Activated naive CD8-positive, alpha-beta T cell treated with anti-CD3 and anti-CD28 coated beads, Interleukin-2, amount 50 U/mL, for 16 hours (primary cell): ENCODE results near the gene GAB2.

Experiments used
- DNase-seq: peaks from one replicate; pipeline ENCODE4 v3.0.0-alpha.2; 2020; ENCODE audit warnings: low read depth, low spot score

GAB2 gene

DNA sequence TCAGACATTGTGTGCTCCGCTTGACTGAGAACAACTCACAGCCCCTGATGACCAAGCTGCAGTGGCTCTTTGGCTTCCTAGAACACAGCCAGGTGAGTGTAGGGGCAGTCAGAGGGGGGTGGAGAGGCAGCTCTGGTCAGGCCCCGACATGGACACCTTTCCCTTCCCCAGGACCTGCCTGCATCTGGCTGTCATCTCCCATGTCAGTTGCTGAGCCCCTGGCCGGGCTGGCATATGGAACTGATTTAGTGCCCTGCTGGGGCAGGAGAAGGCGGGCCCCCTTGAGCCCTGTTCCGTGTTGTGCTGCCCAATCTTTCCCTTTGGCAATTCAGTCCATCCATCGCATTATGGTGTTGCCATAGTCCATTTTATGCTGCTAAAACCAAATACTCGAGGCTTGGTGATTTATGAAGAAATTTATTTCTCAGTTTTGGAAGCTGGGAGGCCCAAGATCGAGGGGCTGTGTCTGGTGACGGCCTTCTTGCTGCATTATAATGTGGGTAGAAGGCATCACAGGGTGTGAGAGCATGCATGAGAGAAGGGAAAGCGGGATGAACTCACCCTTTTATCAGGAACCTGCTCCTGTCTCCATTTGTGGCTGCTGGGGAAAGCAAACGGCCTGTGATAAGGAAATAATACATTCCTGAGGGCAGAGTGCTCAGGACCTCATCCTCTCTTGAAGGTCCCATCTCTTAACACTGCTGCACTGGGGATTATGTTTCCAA, 209.9 kb downstream of the GAB2 start:
- no peak for DNase-seq

- DNase-seq: no peak
Observed at GRCh38 chr11:78205691-78206090, 211.9 kb downstream of the GAB2 start.

- no peak for DNase-seq
Observed at GRCh38 chr11:78205256-78205655, 212.4 kb downstream of the GAB2 start.

DNA sequence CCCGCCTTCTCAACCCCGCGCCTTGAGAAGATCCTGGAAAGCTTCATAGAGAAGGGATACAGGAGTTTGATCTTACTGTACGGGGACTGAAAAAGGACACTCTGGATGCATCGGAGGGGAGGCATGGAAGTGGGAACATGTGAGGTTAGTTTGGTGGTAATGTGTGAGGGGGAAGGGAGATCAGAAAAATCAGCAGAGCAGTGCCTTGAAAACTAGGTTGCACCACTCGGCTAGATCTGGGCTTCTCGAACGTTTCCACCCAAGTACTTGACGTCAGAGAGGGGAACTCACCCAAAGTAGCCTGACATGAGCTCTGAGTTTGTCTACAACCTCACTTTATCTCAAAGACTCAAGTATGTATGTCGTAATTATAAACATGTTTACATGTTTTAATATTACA, 214.4 kb downstream of the GAB2 start:
- no peak for DNase-seq

GRCh38 chr11:78202733-78203167, 214.9 kb downstream of the GAB2 start:
- no peak for DNase-seq

DNA sequence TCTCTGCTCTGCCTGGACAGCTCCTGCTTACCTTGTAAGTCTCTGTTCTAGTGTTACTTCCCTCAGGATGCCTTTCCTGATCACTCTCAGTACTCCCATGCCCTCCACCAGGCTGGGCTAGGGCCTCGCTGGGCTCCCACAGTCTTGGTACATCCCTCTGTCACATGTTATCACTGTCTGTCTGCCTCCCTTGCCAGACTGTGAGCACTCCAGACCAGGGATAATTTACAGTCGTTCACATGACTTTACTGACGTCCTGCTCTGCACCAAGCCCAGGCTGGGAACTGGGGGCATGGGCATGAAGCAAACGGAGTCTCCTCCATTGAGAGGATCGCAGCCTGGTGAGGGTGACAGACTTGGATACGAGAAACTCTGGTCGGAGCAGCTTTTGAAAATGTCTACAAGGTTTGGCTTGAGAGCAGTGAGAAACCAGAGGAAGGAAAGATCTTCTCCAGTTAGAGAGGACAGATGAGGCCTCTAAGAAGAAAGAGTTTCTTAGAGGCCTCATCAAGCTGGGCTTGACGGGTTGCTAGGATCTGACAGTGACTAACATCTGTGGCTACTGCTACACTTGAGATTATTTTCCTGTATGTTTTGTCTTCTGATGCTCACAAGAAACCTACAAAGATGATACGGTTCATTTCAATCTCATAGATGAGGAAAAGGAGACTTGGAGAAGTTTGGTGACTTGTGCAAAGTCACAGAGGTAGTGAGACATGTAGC, 216.4 kb downstream of the GAB2 start:
- no peak for DNase-seq

DNA sequence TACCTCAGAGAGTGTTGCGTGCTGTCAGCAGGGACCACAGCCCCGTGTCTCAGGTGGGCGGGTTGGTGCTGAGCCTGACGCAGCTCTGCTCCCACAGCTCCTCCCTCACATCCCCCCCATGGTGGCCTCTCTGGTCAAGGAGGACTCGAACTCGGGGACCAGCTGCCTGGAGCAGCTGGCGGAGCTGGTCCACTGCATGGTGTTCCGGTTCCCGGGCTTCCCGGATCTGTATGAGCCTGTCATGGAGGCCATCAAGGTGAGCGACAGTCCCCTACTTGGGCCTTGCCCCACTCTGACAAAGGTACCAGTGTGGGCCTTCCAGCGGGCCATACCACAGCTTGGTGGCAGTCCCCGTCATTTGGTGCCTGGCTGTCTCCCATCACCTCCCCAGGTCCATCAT, 217.1 kb downstream of the GAB2 start:
- DNase-seq: no peak

DNA sequence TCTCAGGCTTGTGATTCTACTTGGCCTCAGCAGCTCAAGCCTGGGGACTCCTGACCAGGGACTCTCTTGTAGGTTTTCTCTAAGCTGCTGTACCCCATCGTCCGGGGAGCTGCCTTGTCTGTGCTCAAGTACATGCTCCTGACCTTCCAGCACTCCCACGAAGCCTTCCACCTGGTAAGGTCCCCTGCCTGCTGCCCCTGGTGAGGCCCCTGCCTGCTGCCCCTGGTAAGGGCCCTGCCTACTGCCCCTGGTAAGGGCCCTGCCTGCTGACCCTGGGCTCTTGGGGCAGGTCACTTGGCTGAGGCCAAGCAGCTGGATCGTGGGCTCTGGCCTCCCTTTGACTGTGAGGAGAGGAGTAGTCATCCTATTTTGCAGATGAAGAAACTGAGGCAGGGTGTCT, 217.6 kb downstream of the GAB2 start:
- DNase-seq: no peak

DNA sequence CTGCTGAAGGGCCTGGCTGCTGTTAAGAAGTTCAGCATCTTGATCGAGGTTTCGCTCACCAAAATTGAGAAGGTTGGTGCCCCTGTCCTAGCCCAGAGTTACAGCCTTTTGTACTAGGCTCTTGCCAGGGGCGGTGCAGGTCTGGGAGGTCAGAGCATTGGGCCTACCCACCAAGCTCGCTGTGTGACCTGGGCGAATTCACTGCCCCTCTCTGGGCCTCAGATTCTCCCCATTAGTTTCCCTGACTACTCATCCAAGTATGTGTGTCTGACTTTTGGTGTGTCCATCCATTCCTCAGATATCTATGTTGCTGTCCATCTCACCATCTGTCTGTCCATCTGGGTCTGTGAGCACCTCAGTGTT, 218.0 kb downstream of the GAB2 start:
- no peak for DNase-seq

DNA sequence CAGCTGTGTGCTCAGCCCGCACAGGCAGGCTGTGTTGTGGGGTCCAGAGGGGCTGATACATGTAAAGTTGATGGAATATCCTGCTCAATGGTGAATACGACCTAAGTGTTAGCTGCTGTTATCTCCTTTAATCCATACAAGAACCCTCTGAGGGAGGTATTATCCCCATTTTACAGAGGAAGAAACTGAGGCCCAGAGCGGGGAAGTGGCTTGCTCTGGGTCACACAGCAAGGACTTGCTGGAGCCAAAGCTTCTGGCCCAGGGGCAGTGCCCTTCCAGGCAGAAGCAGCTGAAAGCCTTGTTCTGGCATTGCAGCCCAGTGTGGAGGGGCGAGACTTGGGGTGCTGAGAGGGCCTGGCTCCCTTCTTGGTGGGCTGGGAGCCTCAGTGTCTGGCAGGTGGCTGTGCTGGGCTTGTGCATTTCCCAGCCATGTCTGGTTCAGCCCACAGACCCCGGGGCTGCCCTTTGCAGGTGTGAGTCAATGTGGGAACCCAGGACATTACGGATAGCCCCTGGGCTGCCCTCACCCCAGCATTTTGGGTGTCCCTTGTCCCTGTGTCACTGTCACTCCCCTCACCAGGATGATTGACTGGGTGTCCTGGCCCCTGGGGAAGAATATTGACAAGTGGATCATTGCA, 218.5 kb downstream of the GAB2 start:
- DNase-seq: no peak

GRCh38 chr11:78197816-78198215, 219.8 kb downstream of the GAB2 start:
- no peak for DNase-seq

GRCh38 chr11:78196661-78197091, 220.9 kb downstream of the GAB2 start:
- DNase-seq: no peak

GRCh38 chr11:78195917-78196560, 221.6 kb downstream of the GAB2 start:
- DNase-seq: no peak

GRCh38 chr11:78194490-78194889, 223.1 kb downstream of the GAB2 start:
- DNase-seq: no peak

DNA sequence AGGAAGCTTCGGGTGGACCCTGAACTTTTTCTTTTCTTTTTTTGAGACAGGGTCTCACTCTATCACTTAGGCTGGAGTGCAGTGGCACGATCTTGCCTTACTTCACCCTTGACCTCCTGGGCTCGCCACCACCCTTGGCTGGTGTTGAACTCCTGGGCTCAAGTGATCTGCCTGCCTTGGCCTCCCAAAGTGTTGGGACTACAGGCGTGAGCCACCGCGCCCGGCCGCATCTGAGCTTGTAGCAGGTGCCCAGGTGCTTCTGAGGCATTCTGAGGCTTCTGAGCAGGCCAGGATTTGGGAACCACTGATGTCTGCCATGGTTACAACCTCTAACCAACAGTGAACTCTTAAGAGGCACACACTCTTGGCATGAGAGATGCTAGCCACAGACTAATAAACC, 223.8 kb downstream of the GAB2 start:
- DNase-seq: no peak

- DNase-seq: no peak
Observed at GRCh38 chr11:78192911-78193351, 224.7 kb downstream of the GAB2 start.

DNA sequence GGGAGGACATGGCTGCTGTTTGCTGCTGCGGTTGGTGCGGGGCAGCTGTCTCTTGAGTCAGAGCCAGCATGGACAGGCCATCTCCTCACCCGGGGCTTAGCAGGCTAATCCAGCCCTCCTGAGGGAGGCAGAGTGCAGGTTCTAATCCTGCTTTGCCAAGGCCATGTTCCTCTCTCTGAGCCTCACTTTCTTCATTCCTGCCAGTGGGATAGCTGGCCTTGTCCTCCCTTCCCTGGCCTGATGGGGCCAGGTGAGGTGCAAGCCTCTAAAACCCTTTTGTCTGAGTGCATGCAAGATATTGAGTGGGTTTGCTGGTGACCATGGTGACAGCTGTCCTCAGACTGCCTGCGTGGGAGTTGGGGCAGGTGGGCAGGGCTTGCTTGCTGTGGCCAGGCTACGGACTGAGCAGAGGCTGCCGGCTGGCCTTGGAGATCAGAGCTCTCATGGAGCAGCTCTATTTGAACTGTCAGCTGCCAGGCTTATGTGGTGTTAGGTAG, 225.3 kb downstream of the GAB2 start:
- no peak for DNase-seq

DNA sequence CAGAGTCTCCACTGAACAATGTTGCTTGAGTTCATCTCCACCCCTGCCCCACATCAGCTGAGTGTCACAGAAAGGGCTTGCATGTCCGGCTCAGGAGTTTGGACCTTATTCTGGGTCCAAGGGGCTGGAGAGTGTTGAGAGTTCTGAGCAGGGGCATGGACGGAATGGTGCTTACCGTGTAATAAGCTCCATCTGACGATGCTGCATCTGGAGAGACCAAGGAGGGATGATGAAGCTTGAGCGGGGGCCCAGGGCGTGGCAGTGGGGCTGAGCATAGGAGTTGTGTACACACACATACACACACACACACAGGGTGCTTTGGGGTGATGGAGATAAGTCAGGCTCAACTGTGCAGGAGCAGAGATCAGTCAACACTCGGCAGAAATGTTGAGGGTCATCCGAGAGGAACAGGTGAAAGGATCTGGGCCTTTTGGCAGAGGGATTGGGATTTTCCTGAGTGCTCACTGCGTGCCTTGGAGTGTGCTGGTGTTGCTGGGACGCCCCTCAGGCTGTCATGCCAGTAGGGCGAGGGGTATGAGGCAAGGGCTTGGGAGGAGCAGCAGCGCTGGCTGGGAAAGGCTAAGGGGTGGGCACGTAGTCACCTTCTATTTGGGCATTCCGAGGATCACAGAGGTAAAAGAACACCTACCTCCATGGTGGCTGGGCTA, 226.6 kb downstream of the GAB2 start:
- DNase-seq: no peak

DNA sequence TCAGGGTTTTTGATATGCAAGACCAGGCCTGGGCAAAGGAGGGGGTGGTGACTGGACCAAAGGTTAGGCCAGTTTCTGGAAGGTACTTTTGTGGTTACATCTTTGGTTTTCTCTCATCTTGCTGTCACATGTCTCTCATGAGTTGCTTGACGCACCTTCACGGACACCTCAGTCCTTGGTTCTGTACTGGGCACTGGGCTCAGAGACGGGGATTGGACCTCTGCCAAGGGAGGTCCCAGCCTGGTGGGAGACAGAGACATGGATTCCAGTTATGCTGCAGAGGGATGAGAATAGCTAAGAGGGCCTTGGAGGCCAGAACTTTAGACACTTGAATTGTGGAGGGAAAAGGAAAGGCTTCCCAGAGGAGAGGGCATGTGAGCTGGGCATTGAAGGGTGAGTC, 227.2 kb downstream of the GAB2 start:
- no peak for DNase-seq

GRCh38 chr11:78189851-78190250, 227.8 kb downstream of the GAB2 start:
- no peak for DNase-seq

DNA sequence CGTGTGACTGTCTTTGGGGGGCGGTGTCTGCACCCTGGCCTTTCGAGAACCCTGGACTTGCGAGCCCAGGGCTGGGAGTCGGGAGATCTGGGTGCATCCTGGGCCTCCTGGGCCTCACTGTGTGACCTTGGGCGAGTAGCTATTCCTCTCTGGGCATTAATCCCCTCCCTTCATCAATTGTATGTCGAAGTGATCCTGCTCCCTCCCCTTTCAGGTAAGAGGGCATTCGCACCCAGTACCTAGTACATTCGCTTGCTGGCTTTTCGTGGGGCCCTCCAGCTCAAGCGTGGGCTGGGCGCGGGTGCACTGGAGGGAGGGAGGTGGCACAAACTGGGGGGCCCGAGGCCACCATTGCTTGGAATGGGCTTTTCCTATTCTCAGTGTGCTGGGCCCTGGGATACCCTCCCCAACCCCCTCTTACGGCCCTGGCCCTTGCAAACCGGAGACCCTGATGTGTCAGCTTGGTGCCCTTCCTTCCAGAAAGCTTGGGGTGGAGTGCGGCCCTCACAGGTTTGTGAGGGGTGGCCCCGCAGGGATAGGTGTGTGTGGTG, 228.4 kb downstream of the GAB2 start:
- DNase-seq: no peak
